Activated T-helper 17 cell treated with anti-CD3 and anti-CD28 coated beads, Interleukin-2, amount 50 U/mL, for 72 hours (primary cell): ENCODE measurements around the gene FBLL1. TPM values are rescaled to one million over a fixed set of nuclear protein-coding genes. Genes with fewer than 3 reads are reported as not detected.

ENCODE experiments used
- ATAC-seq: fragments of 150-1000 bp; cut with Tn5 transposase; replicated peaks from 2 replicates; pipeline ENCODE4 v1.10.0; 2021; ENCODE audit warnings: mild to moderate bottlenecking, moderate library complexity
- H3K27ac Mint-ChIP-seq: one replicate; pipeline ENCODE4 v1.8.0; 2022; ENCODE audit warnings: mixed read lengths
- H3K27me3 Mint-ChIP-seq: one replicate; pipeline ENCODE4 v1.8.0; 2022; ENCODE audit warnings: mixed read lengths
- H3K36me3 Mint-ChIP-seq: one replicate; pipeline ENCODE4 v1.8.0; 2022; ENCODE audit warnings: low read depth, mild to moderate bottlenecking, mixed read lengths
- H3K4me1 Mint-ChIP-seq: one replicate; pipeline ENCODE4 v1.8.0; 2022; ENCODE audit warnings: mixed read lengths
- H3K4me3 Mint-ChIP-seq: one replicate; pipeline ENCODE4 v1.8.0; 2022; ENCODE audit warnings: mild to moderate bottlenecking, mixed read lengths
- H3K9me3 Mint-ChIP-seq: one replicate; pipeline ENCODE4 v1.8.0; 2022; ENCODE audit warnings: mixed read lengths
- total RNA-seq, 2 donors: library from RNA; stranded (reverse); gene quantifications; one replicate each; pipeline ENCODE4 v1.2.3, GENCODE V29; 2022

The FBLL1 gene
- total RNA-seq, result 1 to 10 TPM in 1 of 2 donors, not detected in 1; 1.1 TPM

- H3K27ac Mint-ChIP-seq, result no peak within 1 kb of the TSS
Observed at GRCh38 chr5:168528521-168529373, at the start of gene FBLL1. FBLL1 (plus strand) TSS chr5:168529305; CDS start chr5:168529505, 200 bp downstream.

GRCh38 chr5:168480601-168481000 is 48.5 kb upstream of the FBLL1 start:
- peaks cover 14% of the 10 kb centered on the region for H3K4me1 Mint-ChIP-seq
- H3K27ac Mint-ChIP-seq, result no peak overlapping the region
- no peak for ATAC-seq
- H3K4me3 Mint-ChIP-seq, result no peak overlapping the region
- no peaks in the 10 kb centered on the region for H3K9me3 Mint-ChIP-seq
- no peaks in the 10 kb centered on the region for H3K27me3 Mint-ChIP-seq
- no peaks in the 10 kb centered on the region for H3K36me3 Mint-ChIP-seq

More at GRCh38 chr5:168528521-168529373, at the start of gene FBLL1:
- no peak for ATAC-seq
- Mint-ChIP-seq H3K36me3 (no peaks in the 10 kb centered on the region), H3K27me3 (peaks cover 28% of the 10 kb centered on the region), H3K9me3 (no peaks in the 10 kb centered on the region), H3K4me1 (no peaks in the 10 kb centered on the region), H3K4me3 (peak within 1 kb of the TSS; percentile 63)

- ATAC-seq, result peak; percentile 35
- H3K9me3 Mint-ChIP-seq, result no peaks in the 10 kb centered on the region
Observed at GRCh38 chr5:168481330-168481788, 47.7 kb upstream of the FBLL1 start.

GRCh38 chr5:168482361-168482760 is 46.7 kb upstream of the FBLL1 start:
- H3K36me3 Mint-ChIP-seq, result peaks cover 13% of the 10 kb centered on the region
- no peak overlapping the region for H3K27ac Mint-ChIP-seq
- H3K4me1 Mint-ChIP-seq, result peaks cover 22% of the 10 kb centered on the region
- H3K4me3 Mint-ChIP-seq, result peak overlapping the region; percentile 63
- H3K27me3 Mint-ChIP-seq, result no peaks in the 10 kb centered on the region
- no peaks in the 10 kb centered on the region for H3K9me3 Mint-ChIP-seq
- ATAC-seq, result no peak

More at GRCh38 chr5:168481330-168481788, 47.7 kb upstream of the FBLL1 start:
- no peaks in the 10 kb centered on the region for H3K27me3 Mint-ChIP-seq
- peaks cover 3% of the 10 kb centered on the region for H3K36me3 Mint-ChIP-seq
- H3K4me1 Mint-ChIP-seq, result peaks cover 22% of the 10 kb centered on the region
- peak overlapping the region; percentile 76 for H3K27ac Mint-ChIP-seq
- peak overlapping the region; percentile 63 for H3K4me3 Mint-ChIP-seq

GRCh38 chr5:168486136-168486879 is 42.8 kb upstream of the FBLL1 start, which contains the start of gene RARS1:
RARS1 (plus strand) TSS chr5:168486471; CDS start chr5:168486499, 28 bp downstream.
- Mint-ChIP-seq H3K4me3 (peak within 1 kb of the TSS; percentile 100), H3K4me1 (peaks cover 21% of the 10 kb centered on the region), H3K36me3 (peaks cover 50% of the 10 kb centered on the region), H3K27ac (peak within 1 kb of the TSS; percentile 99), H3K9me3 (no peaks in the 10 kb centered on the region), H3K27me3 (no peaks in the 10 kb centered on the region)
- peak; percentile 95 for ATAC-seq

GRCh38 chr5:168489059-168489458 is 40.0 kb upstream of the FBLL1 start:
- H3K4me1 Mint-ChIP-seq, result peaks cover 15% of the 10 kb centered on the region
- H3K9me3 Mint-ChIP-seq, result no peaks in the 10 kb centered on the region
- no peak overlapping the region for H3K27ac Mint-ChIP-seq
- H3K36me3 Mint-ChIP-seq, result peaks cover 78% of the 10 kb centered on the region
- H3K27me3 Mint-ChIP-seq, result no peaks in the 10 kb centered on the region
- H3K4me3 Mint-ChIP-seq, result no peak overlapping the region
- no peak for ATAC-seq

GRCh38 chr5:168494057-168494555 is 35.0 kb upstream of the FBLL1 start:
- Mint-ChIP-seq H3K4me1 (no peaks in the 10 kb centered on the region), H3K27ac (no peak overlapping the region), H3K9me3 (no peaks in the 10 kb centered on the region), H3K36me3 (peaks cover 97% of the 10 kb centered on the region), H3K27me3 (no peaks in the 10 kb centered on the region), H3K4me3 (no peak overlapping the region)
- no peak for ATAC-seq

- H3K27me3 Mint-ChIP-seq, result no peaks in the 10 kb centered on the region
- no peak overlapping the region for H3K27ac Mint-ChIP-seq
- H3K4me1 Mint-ChIP-seq, result no peaks in the 10 kb centered on the region
- no peak for ATAC-seq
- H3K9me3 Mint-ChIP-seq, result no peaks in the 10 kb centered on the region
- H3K36me3 Mint-ChIP-seq, result peaks cover 95% of the 10 kb centered on the region
- no peak overlapping the region for H3K4me3 Mint-ChIP-seq
Observed at GRCh38 chr5:168502563-168503237, 26.4 kb upstream of the FBLL1 start.

GRCh38 chr5:168513861-168514428 is 15.2 kb upstream of the FBLL1 start:
- Mint-ChIP-seq H3K36me3 (peaks cover 100% of the 10 kb centered on the region), H3K4me3 (no peak overlapping the region), H3K4me1 (no peaks in the 10 kb centered on the region), H3K27me3 (no peaks in the 10 kb centered on the region), H3K27ac (no peak overlapping the region), H3K9me3 (no peaks in the 10 kb centered on the region)
- ATAC-seq, result no peak

GRCh38 chr5:168525856-168526255 is 3.2 kb upstream of the FBLL1 start:
- Mint-ChIP-seq H3K27ac (no peak overlapping the region), H3K9me3 (no peaks in the 10 kb centered on the region), H3K36me3 (no peaks in the 10 kb centered on the region), H3K27me3 (peaks cover 20% of the 10 kb centered on the region), H3K4me1 (no peaks in the 10 kb centered on the region), H3K4me3 (no peak overlapping the region)
- ATAC-seq, result no peak

- no peak overlapping the region for H3K27ac Mint-ChIP-seq
- no peaks in the 10 kb centered on the region for H3K9me3 Mint-ChIP-seq
- H3K27me3 Mint-ChIP-seq, result peaks cover 24% of the 10 kb centered on the region
- ATAC-seq, result no peak
- H3K4me3 Mint-ChIP-seq, result no peak overlapping the region
- H3K4me1 Mint-ChIP-seq, result no peaks in the 10 kb centered on the region
- H3K36me3 Mint-ChIP-seq, result no peaks in the 10 kb centered on the region
Observed at GRCh38 chr5:168527756-168528295, 1.3 kb upstream of the FBLL1 start.

GRCh38 chr5:168529374-168530234 is 499 bp downstream of the FBLL1 start:
- Mint-ChIP-seq H3K27me3 (peaks cover 28% of the 10 kb centered on the region), H3K9me3 (no peaks in the 10 kb centered on the region), H3K27ac (no peak overlapping the region), H3K4me3 (peak overlapping the region; percentile 63), H3K36me3 (no peaks in the 10 kb centered on the region), H3K4me1 (no peaks in the 10 kb centered on the region)
- no peak for ATAC-seq

- no peak for ATAC-seq
- Mint-ChIP-seq H3K27ac (no peak overlapping the region), H3K9me3 (no peaks in the 10 kb centered on the region), H3K4me3 (peak overlapping the region; percentile 62), H3K27me3 (peaks cover 28% of the 10 kb centered on the region), H3K4me1 (no peaks in the 10 kb centered on the region), H3K36me3 (no peaks in the 10 kb centered on the region)
Observed at GRCh38 chr5:168530621-168531150, 1.6 kb downstream of the FBLL1 start.
